Sigmoid colon (tissue), 4 donors: ENCODE measurements around the gene HOXB5.

ENCODE experiments used
- EP300 ChIP-seq, 4 donors: sonication (generic); formaldehyde crosslinking; IDR thresholded peaks; one replicate each; pipeline ENCODE4 v1.6.1; 2017; ENCODE audit warnings: antibody characterized with exemption in 4 of 4
- POLR2AphosphoS5 ChIP-seq, 4 donors: sonication (generic); formaldehyde crosslinking; IDR thresholded peaks; one replicate each; pipeline ENCODE4 v1.6.1; 2017; ENCODE audit warnings: antibody characterized with exemption in 4 of 4
- TF ChIP-seq, protein P1 (sequence below), 4 experiments: fragments of 450-650 bp in 3 of 4; fragments of 200-600 bp in 1 of 4; IDR thresholded peaks; one replicate each; pipeline ENCODE4 v1.5.1; 2016 to 2019; ENCODE audit warnings: antibody characterized with exemption in 4 of 4, mild to moderate bottlenecking in 3 of 4, moderate library complexity in 2 of 4

DNA sequence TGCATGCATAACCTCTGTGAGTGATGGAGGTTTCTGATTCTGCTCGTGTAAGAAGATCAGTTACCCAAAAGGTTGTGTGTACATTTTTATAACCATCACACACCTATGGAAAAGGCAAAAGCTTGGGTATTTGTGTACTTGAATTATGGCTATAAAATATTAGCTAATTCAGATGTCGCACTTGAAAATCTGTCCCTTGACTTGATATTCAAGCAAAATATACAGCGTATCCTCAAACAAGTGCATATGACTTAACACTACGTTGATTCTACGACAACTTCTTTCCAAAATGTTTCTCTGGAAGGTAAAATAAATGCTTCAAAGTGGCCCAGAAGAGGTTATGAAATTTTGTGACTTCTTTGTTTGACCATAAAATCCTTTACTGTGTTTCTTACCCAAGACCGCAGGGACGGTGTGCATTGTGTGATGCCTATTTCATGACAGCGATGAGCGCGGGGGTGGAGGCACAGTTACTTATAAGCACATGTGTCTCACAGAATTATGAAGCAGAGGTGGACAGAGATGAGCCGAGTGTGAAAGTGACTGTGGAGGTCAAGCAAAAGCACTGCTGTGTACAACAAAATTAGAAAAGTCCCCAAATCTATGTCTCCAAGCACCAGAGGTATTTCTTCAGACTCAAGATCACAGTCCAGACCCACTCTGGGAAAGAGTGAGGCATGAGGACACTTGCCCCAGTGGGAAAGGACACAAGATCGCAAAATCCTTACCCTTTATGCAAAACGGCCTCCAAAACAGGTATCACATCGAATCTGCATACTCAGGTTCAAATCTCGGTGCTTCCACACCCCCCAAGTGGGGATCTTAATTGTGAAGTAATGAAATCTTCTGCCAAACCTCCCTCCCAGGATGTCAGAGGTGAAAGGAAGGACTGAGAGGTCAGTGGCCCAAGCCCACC, 36.7 kb upstream of the HOXB5 start:
- TF ChIP-seq, protein P1, sequence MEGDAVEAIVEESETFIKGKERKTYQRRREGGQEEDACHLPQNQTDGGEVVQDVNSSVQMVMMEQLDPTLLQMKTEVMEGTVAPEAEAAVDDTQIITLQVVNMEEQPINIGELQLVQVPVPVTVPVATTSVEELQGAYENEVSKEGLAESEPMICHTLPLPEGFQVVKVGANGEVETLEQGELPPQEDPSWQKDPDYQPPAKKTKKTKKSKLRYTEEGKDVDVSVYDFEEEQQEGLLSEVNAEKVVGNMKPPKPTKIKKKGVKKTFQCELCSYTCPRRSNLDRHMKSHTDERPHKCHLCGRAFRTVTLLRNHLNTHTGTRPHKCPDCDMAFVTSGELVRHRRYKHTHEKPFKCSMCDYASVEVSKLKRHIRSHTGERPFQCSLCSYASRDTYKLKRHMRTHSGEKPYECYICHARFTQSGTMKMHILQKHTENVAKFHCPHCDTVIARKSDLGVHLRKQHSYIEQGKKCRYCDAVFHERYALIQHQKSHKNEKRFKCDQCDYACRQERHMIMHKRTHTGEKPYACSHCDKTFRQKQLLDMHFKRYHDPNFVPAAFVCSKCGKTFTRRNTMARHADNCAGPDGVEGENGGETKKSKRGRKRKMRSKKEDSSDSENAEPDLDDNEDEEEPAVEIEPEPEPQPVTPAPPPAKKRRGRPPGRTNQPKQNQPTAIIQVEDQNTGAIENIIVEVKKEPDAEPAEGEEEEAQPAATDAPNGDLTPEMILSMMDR (IDR thresholded peaks at IDR 0.05), result no peak
- TF ChIP-seq POLR2AphosphoS5 (IDR thresholded peaks at IDR 0.05), result no peak
- TF ChIP-seq EP300 (IDR thresholded peaks at IDR 0.05), result no peak
